Activated CD4-positive, alpha-beta T cell treated with anti-CD3 and anti-CD28 coated beads, Interleukin-10, Interleukin-2, amounts not matched to agents 100 ng/mL and 50 ng/mL, durations not matched to agents 16 hours and 8 hours (primary cell): Measurements from ENCODE around the gene ZNF3.
A peak's percentile ranks its signal among the peaks of the same experiment; 100 is the strongest.

ENCODE experiments used
- DNase-seq: peaks from one replicate; pipeline ENCODE4 v3.0.0-alpha.2; 2020

The ZNF3 gene

DNA sequence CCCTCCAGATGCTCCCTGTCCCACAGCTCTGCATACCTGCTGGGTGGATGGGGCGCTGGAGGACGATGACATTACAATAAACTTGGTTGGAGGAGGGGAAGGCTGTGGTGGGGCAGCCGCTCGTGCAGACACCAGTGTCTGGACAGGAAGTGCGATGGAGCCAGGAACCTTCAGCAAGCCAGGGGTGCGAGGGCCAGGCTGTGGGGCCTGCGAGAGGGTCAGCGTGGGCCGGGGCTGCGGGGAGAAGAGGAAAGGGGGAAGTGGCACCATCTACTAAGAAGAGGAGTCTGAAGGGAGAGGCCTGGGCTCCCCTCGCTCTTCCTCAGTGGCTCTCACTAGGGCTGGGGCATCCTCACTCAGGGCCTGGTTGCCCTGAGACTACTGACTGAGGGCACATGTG is 26.4 kb upstream of the ZNF3 start:
- DNase-seq, result no peak

GRCh38 chr7:100107125-100107737 is 25.7 kb upstream of the ZNF3 start:
- DNase-seq, result no peak

GRCh38 chr7:100106633-100107032 is 25.1 kb upstream of the ZNF3 start:
- DNase-seq, result no peak

GRCh38 chr7:100105534-100105933 is 24.0 kb upstream of the ZNF3 start:
- no peak for DNase-seq

GRCh38 chr7:100102950-100103840 is 21.7 kb upstream of the ZNF3 start:
- DNase-seq, result no peak

- peak; percentile 99 for DNase-seq
Observed at GRCh38 chr7:100101016-100101862, 19.7 kb upstream of the ZNF3 start, which contains the start of the genes AP4M1 and MCM7. TSS of gene AP4M1 (plus strand) at chr7:100101643. CDS start at chr7:100101715, 72 bp downstream. TSS of gene MCM7 (minus strand) at chr7:100101397. CDS start at chr7:100101294, 103 bp downstream.

- DNase-seq, result peak; percentile 92
Observed at GRCh38 chr7:100100420-100101015, 19.0 kb upstream of the ZNF3 start.

DNA sequence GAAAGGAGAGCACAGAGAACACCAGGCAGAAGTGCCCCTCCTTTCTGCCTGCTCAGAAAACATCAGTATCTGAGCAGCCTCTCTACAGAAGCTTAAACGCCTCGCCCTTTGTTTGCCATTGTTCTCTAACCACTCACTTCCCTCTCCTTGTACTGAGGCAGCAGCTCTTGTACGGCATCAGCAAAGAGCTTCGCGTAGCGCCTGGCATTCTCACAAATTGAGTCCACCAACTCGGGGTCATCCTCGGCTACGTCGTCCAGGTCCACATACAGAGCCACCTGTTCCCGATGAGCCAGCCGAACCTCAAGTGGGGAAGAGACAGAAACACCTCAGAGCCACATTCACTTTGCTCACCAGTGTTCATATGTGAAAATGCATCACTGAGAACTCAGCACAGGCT is 17.9 kb upstream of the ZNF3 start:
- no peak for DNase-seq

- no peak for DNase-seq
Observed at GRCh38 chr7:100098913-100099312, 17.4 kb upstream of the ZNF3 start.

- no peak for DNase-seq
Observed at GRCh38 chr7:100095704-100096103, 14.2 kb upstream of the ZNF3 start.

DNA sequence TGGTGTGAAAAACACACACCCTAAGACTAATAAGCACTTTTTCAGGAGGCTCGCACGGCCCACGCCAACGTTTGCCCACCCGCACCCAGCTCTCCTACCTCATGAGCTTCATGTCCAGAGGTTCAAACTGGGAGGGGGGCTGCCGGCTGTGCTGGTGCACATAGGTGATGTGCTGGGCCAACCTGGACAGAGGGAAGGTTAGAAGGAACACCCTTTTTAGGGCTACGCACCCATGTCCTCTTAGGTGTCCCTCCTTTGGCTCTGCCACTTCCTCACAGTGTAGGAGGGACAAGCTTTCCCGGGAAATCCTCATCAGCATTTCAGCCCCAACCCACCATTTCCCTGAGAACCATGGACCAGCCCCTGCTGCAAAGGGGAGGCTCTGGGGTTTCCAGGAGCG is 13.8 kb upstream of the ZNF3 start:
- no peak for DNase-seq

DNA sequence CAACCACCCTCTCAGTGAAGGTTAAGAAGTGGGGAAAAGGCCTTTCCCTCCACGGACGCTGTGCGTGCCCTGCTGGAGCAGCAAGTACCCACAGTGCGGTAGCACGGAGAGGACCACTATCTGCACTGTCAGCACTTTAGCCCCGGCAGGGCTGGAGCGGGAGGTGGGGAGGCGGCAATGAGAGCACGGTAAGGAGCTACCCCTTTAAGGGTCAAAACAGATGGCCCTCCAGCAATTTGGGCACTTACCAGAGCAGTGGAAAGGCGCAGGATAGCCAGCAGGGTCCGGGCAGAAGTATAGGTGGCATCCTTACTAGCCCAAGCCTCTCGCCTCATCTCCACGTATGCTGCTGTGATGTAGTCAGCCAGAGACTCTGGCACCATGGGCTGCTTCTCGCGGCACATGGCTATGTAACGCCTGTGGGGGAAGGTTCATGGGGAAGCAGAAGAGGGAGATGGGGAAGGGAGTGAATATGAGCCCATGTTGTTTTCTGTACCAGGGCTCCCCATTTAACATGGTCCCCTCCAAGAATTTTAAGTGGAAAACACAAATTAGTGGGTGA is 12.5 kb upstream of the ZNF3 start:
- no peak for DNase-seq

- no peak for DNase-seq
Observed at GRCh38 chr7:100093498-100093897, 12.0 kb upstream of the ZNF3 start.

DNA sequence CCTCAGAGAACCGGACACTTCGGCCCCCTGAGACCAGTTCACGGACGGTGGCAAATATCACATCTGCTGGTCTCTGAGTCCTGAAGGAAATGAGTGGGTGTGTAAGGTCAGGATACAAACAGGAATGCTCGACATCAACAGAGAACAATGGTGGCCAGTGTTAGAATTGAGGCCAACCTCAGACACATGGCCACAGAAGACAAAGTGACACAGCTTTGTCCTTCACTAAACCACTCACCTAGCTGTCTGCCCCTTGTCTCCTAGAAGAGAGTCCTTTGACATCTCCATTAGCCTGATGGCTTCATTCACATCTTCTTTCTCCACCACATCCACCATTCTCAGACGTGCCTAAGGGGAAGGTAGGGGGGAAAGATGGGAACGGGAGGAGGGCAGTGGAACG is 11.5 kb upstream of the ZNF3 start:
- no peak for DNase-seq

- no peak for DNase-seq
Observed at GRCh38 chr7:100091411-100092181, 10.1 kb upstream of the ZNF3 start.

DNA sequence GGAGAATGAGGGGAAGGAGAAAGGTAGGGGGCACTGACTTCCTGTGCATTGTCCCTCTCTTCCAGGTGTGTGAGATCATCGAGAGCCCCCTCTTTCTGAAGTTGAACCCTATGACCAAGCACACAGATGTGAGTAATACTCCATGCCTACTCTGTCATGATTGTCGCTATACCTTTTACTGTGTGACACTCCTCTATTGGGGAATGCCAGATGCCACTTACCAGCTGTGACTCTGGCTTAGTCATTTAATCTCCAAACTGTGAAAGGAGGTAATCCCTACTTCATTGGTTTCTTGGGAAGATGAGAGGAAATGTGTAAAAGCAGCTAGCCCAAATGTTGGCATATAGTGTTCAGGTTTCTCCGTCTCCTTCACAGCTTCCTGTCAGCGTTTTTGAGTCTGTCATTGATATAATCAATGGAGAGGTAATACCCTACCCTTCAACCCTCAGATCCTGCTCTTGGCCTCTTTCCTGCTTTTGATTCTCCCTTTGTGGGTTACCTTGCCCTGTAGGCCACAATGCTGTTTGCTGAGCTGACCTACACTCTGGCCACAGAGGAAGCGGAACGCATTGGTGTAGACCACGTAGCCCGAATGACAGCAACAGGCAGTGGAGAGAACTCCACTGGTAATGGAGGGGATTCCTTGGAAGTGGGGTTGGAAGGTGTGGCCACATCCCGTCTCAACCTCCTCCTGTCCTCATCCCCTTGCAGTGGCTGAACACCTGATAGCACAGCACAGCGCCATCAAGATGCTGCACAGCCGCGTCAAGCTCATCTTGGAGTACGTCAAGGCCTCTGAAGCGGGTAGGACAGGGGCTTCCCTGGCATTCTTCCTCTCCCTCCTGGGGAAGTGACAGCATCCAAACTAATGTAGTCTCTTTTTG is 9.2 kb upstream of the ZNF3 start:
- no peak for DNase-seq

- DNase-seq, result no peak
Observed at GRCh38 chr7:100089458-100090196, 8.1 kb upstream of the ZNF3 start.

GRCh38 chr7:100088621-100089457 is 7.3 kb upstream of the ZNF3 start, which contains the start of gene COPS6:
TSS of gene COPS6 (plus strand) at chr7:100088969. CDS start at chr7:100088991, 22 bp downstream.
- DNase-seq, result peak; percentile 88

DNA sequence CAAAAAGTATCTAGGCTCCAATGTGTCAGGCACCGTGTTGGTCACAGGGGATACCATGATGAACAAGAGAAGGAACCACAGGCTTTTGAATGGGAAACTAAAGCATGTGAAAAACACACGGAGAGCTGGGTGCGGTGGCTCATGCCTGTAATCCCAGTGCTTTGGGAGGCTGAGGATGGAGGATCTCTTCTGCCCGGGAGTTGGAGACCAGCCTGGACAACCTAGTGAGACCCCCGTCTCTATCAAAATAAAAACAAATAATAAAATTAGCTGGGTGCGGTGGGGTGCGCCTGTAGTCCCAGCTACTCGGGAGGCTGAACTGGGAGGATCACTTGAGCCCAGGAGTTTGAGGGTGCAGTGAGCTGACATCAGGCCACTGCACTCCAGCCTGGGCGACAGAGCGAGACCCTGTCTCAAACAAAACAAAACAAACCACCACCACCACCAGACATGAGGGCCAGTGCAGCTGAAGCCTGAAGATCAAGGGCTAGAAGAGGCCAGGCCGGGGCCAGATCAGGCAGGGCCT is 6.6 kb upstream of the ZNF3 start:
- no peak for DNase-seq
